Heart right ventricle (tissue), 16 donors: ENCODE data around the gene OR10H4. TPM values are rescaled to one million over a fixed set of nuclear protein-coding genes. Genes with fewer than 3 reads are reported as not detected.
"Not testable (repeated sequence)": the region's sequence is repeated elsewhere in the genome, so short reads cannot be mapped to it uniquely, and the experiment has no call there.

ENCODE experiments used
- ATAC-seq, 8 donors: fragments of 200-7000 bp; cut with Tn5 transposase; one replicate each; pipeline ENCODE4 v1.9.1; 2020; ENCODE audit warnings: mild to moderate bottlenecking in 8 of 8, moderate library complexity in 8 of 8, moderate number of reproducible peaks in 1 of 8
- DNase-seq, 2 donors: peaks; one replicate each; pipeline ENCODE4 v3.0.0-alpha.2; 2020
- H3K27ac ChIP-seq, 10 donors: fragments of 200-600 bp; sonication (generic) in 2 of 10; one replicate each; pipeline versions ENCODE4 v1.5.0 to v1.8.0; 2020 to 2022; ENCODE audit warnings: mild to moderate bottlenecking in 3 of 10
- H3K27me3 ChIP-seq, 7 donors: fragments of 200-600 bp; one replicate each; pipeline ENCODE4 v1.8.0; 2021 to 2022; ENCODE audit warnings: mild to moderate bottlenecking in 2 of 7
- H3K36me3 ChIP-seq, 9 donors: fragments of 200-600 bp; sonication (generic) in 1 of 9; one replicate each; pipeline versions ENCODE4 v1.5.0 to v1.8.0; 2020 to 2022; ENCODE audit warnings: mild to moderate bottlenecking in 2 of 9
- H3K4me1 ChIP-seq, 9 donors: fragments of 200-600 bp; sonication (generic) in 1 of 9; one replicate each; pipeline versions ENCODE4 v1.5.0 to v1.8.0; 2020 to 2022; ENCODE audit warnings: mild to moderate bottlenecking in 4 of 9
- H3K4me3 ChIP-seq, 10 donors: fragments of 200-600 bp; sonication (generic) in 2 of 10; one replicate each; pipeline versions ENCODE4 v1.5.0 to v1.8.0; 2020 to 2022; ENCODE audit warnings: mild to moderate bottlenecking in 7 of 10, moderate library complexity in 2 of 10
- H3K9me3 ChIP-seq, 11 donors: fragments of 200-600 bp in 10 of 11; sonication (generic) in 2 of 11; one replicate each; pipeline versions ENCODE4 v1.5.0 to v1.8.0; 2013 to 2022; ENCODE audit warnings: mild to moderate bottlenecking in 2 of 11, control low read depth in 1 of 11, moderate library complexity in 1 of 11
- CTCF ChIP-seq, 9 donors: fragments of 200-600 bp; sonication (generic) in 2 of 9; IDR thresholded peaks; one replicate each; pipeline versions ENCODE4 v1.5.0 to v1.8.0; 2021 to 2022; ENCODE audit warnings: antibody characterized with exemption in 9 of 9, mild to moderate bottlenecking in 5 of 9, moderate library complexity in 1 of 9
- WGBS, 2 donors: extraction: QIAGEN DNeasy Blood & Tissue Kit; methylation state at CpG; one replicate each; pipeline ENCODE4 v1.1.7; 2013; ENCODE audit warnings: inconsistent platforms in 1 of 2; 5-methylcytosine and 5-hydroxymethylcytosine counted together
- intact Hi-C, 10 donors: fragments of 100-400 bp; cut with DNase I; formaldehyde crosslinking; loops; one replicate each; pipeline versions ENCODE4 v1.11.1 to v1.14.2; 2022
- polyA plus RNA-seq, 2 donors: library from polyadenylated mRNA; stranded (reverse); fragments of 200-250 nt; gene quantifications; one replicate each; pipeline ENCODE4 v1.2.3, GENCODE V29; 2013
- total RNA-seq, 10 donors: library from RNA; stranded (reverse); fragmentation: NEBNext Ultra II Directional in 3 of 10; extraction: Animal tissue kit (Norgen Biotek cat#: 25700) in 3 of 10; gene quantifications; one replicate each; pipeline versions ENCODE4 v1.2.1 to v1.2.4, GENCODE V29; 2021 to 2023
- donor health status: Arrhythmogenic right ventricular cardiomyopathy.
- donor health status: ischemic (EF 13 %, LVEDD 7.1; RV severe dilation, severe dysfunction).
- donor health status: healthy with polysubstance abuse.
- donor health status: DM: no; HTN: yes; CAD: no.
- donor health status: DM: no; HTN: no; CAD: no.
- donor health status: ischemic (EF 25% LVEDD 6.9; RV normal size, moderate dysfunction).
- donor health status: ischemic (EF 25% LVEDD 5.7; RV mildly dilated, moderate dysfunction).
- donor health status: healthy.
- donor health status: DM: yes; HTN: yes; CAD: no.
- donor health status: Ischemic cardiomyopathy.
- donor health status: ischemic (EF 35%, LVEDD 5.7; RV mildly dilated, moderate dysfunction).
- donor health status: nonischemic (EF 11% LVEDD 7.7; RV severe dilation, severe dysfunction).
- donor health status: DM: yes; HTN: yes; CAD: no.
- donor health status: PGD.
- donor health status: ischemic (EF 29% LVEDD 5.4; RV normal size, mild dysfunction).
- donor health status: nonischemic (EF 23%, LVEDD 6.1; RV moderate dilation, normal function).

The OR10H4 gene
- total and polyA plus RNA-seq, 12 donors: not detected

GRCh38 chr19:15977690-15978089 lies 28.9 kb downstream of the OR10H4 start:
- H3K27me3 ChIP-seq: peaks cover 0 to 55% (median 13%) of the 10 kb centered on the region in 7 donors
- H3K4me1 ChIP-seq: no peaks in the 10 kb centered on the region
- no peaks in the 10 kb centered on the region for H3K36me3 ChIP-seq
- no peak overlapping the region for H3K27ac ChIP-seq
- H3K4me3 ChIP-seq: no peak overlapping the region
- 63 to 70% methylated on average over 7 of the region's 7 CpGs for WGBS, 2 donors
- H3K9me3 ChIP-seq: peaks cover 0 to 18% (median 8%) of the 10 kb centered on the region in 11 donors
- no peak for TF ChIP-seq CTCF (IDR thresholded peaks at IDR 0.05)
- DNase-seq (no peak), ATAC-seq (no peak)
- intact Hi-C loops: no loop called here

GRCh38 chr19:15979293-15979692 lies 30.5 kb downstream of the OR10H4 start:
- H3K27me3 ChIP-seq: peaks cover 0 to 42% (median 13%) of the 10 kb centered on the region in 7 donors
- H3K9me3 ChIP-seq: peaks cover 0 to 28% (median 13%) of the 10 kb centered on the region in 11 donors
- intact Hi-C loops: no loop called here
- ATAC-seq (no peak), DNase-seq (no peak)
- H3K4me1 ChIP-seq: no peaks in the 10 kb centered on the region
- WGBS, 2 donors: 78 to 84% methylated on average over 4 of the region's 4 CpGs
- TF ChIP-seq CTCF (IDR thresholded peaks at IDR 0.05): no peak
- no peaks in the 10 kb centered on the region for H3K36me3 ChIP-seq
- H3K4me3 ChIP-seq: no peak overlapping the region
- no peak overlapping the region for H3K27ac ChIP-seq

- H3K4me3 ChIP-seq, DNase-seq, ATAC-seq, H3K36me3 ChIP-seq, H3K4me1 ChIP-seq, H3K27ac ChIP-seq, intact Hi-C loops: not testable (repeated sequence)
- WGBS, 2 donors: 56 to 68% methylated on average over 6 of the region's 6 CpGs
- peaks cover 0 to 37% (median 13%) of the 10 kb centered on the region in 11 donors for H3K9me3 ChIP-seq
- peaks cover 0 to 48% (median 6%) of the 10 kb centered on the region in 7 donors for H3K27me3 ChIP-seq
Measured at GRCh38 chr19:15985831-15986230, 37.0 kb downstream of the OR10H4 start.

- no peak for DNase-seq
- Histone ChIP-seq H3K4me3 (no peak overlapping the region), H3K4me1 (peaks cover 0 to 4% (median 0%) of the 10 kb centered on the region in 9 donors), H3K27ac (no peak overlapping the region), H3K36me3 (no peaks in the 10 kb centered on the region), H3K9me3 (peaks cover 0 to 38% (median 6%) of the 10 kb centered on the region in 11 donors), H3K27me3 (peaks cover 0 to 52% (median 6%) of the 10 kb centered on the region in 7 donors)
- WGBS, 2 donors: 67 to 77% methylated on average over 2 of the region's 2 CpGs
- intact Hi-C loops: no loop called here
- no peak for TF ChIP-seq CTCF (IDR thresholded peaks at IDR 0.05)
- no peak for ATAC-seq
Measured at GRCh38 chr19:15986701-15987100, 37.9 kb downstream of the OR10H4 start.

GRCh38 chr19:15989889-15990288 lies 41.1 kb downstream of the OR10H4 start:
- intact Hi-C loops: no loop called here
- H3K36me3 ChIP-seq: no peaks in the 10 kb centered on the region
- 29 to 32% methylated on average over 3 of the region's 3 CpGs for WGBS, 2 donors

More at GRCh38 chr19:15989889-15990288, 41.1 kb downstream of the OR10H4 start:
- no peak for DNase-seq
- peaks cover 0 to 4% (median 0%) of the 10 kb centered on the region in 9 donors for H3K4me1 ChIP-seq
- no peak overlapping the region for H3K4me3 ChIP-seq
- H3K27ac ChIP-seq: no peak overlapping the region
- no peak for ATAC-seq
- peaks cover 0 to 17% (median 0%) of the 10 kb centered on the region in 11 donors for H3K9me3 ChIP-seq
- H3K27me3 ChIP-seq: peaks cover 0 to 49% (median 11%) of the 10 kb centered on the region in 7 donors
- no peak for TF ChIP-seq CTCF (IDR thresholded peaks at IDR 0.05)
